HG03025 (cell line): ENCODE measurements around the gene GATAD2A.

Experiments
- ATAC-seq: cut with Tn5 transposase; IDR thresholded peaks from one replicate; pipeline ENCODE4 v1.9.1; 2021; ENCODE audit warnings: mild to moderate bottlenecking, moderate library complexity; ENCODE audit not compliant: unreplicated experiment, low FRiP score

Gene GATAD2A

DNA sequence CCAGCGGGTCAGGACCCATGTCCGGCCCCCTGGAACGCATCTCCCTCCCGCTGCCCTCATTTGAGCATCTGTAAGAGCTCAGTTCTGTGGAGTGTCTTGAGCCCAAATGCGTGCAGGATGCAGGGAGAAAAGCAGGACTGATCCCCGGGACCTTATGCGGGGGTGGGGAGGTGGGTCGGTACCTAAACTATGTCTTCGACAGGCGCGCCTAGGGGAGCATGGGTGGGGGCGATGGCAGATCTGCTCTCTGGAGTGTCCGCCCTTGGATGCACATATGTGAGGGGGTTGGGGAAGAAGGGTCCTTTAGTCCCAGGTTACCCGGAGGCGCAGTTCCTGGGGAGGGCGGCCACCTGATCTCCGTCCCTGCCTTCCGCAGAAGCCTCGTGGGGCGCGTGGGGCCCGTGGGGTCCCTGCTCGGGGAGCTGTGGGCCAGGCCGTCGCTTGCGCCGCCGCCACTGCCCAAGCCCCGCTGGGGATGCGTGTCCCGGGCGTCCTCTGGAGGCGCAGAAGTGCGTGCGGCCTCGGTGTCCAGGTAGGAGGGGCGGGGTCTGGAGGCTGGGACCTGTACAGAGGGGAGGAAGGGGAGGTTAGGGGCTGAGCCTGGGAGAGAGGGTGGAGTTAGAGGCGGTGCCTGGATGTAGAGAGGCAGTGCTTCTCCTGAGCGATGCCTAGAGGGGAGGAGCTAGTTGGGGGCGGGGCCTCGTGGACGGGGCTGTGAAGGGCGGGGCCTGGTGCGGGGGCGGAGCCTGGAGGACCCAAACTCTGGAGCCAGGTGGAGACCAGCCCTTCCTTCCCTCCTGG, 135.4 kb downstream of the GATAD2A start:
- no peak for ATAC-seq

GRCh38 chr19:19541616-19542015, 136.1 kb downstream of the GATAD2A start:
- ATAC-seq = no peak

GRCh38 chr19:19542507-19542906, 137.0 kb downstream of the GATAD2A start:
- no peak for ATAC-seq

- ATAC-seq = no peak
Measured at GRCh38 chr19:19543101-19543500, 137.6 kb downstream of the GATAD2A start.

DNA sequence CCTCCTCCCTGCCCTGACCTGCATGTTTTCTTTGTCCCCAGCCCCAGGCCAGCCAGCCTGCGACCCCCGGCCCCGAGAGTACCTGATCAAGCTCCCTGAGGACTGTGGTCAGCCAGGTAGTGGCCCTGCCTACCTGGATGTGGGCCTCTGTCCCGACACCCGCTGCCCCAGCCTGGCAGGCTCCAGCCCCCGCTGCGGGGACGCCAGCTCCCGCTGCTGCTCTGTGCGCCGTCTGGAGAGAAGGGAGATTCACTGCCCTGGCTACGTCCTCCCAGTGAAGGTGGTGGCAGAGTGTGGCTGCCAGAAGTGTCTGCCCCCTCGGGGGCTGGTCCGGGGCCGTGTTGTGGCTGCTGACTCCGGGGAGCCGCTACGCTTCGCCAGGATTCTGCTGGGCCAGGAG, 138.2 kb downstream of the GATAD2A start:
- no peak for ATAC-seq

- ATAC-seq = no peak
Measured at GRCh38 chr19:19544257-19544953, 138.9 kb downstream of the GATAD2A start.

DNA sequence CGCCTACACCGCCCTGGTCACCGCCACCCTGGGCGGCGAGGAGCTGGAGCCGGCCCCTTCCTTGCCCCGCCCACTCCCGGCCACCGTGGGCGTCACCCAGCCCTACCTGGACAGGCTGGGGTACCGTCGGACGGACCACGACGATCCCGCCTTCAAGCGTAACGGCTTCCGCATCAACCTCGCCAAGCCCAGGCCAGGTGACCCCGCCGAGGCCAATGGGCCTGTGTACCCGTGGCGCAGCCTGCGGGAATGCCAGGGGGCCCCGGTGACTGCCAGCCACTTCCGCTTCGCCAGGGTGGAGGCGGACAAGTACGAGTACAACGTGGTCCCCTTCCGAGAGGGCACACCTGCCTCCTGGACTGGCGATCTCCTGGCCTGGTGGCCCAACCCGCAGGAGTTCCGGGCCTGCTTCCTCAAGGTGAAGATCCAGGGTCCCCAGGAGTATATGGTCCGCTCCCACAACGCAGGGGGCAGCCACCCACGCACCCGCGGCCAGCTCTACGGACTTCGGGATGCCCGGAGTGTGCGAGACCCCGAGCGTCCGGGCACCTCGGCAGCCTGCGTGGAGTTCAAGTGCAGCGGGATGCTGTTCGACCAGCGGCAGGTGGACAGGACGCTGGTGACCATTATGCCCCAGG, 139.6 kb downstream of the GATAD2A start:
- no peak for ATAC-seq

GRCh38 chr19:19545707-19546106, 140.2 kb downstream of the GATAD2A start:
- no peak for ATAC-seq

DNA sequence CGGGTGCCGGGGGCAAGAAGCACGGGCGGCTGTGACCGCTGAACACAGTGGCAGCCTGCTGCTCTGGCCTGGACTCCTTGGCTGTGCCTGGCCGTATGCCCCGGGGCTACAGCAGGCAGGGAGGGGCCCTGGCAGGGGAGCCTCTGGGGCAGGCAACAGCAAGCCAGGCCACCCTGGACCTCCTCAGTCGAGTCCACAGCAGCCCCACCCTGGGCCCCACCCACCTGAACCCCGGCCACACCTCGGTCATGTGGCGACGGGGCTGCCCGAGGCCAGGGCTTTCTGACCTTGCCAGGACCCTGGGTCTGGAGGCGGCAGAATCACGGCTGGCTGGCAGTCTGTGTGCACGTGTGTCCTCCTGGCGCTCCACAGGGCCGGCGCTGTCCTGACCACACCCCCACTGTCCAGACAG, 141.3 kb downstream of the GATAD2A start:
- no peak for ATAC-seq

DNA sequence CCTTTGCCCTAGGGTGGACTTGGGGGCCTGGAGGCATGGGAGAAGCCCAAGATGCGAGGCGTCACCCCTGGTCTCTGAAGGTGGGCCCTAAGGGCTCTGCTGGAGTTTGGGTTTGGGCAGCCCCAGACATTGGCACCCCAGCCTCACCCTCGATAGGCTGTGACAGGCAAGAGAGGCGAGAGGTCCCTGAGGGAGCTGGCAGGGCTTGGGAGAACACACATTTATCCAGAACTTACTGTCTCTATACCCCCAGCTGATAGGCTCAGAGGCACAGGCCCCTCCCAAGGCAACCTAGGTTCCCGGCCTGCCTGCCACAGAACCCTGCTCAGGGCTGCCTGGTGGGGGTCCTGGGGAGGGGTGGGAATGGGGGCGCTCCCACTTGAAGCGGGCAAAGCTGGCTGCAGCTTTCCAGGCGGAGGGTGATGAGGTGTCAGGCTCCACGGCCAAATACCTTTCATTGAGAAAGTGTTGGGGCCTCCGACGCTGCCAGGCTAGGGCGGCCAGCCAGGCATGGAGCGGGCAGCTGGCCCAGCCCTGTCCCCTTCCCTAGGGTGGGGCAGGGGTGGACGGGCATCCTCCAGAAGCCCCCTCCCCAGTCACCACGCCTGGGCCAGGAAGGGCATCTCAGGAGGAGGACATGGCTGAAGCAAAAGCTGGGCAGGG, 142.3 kb downstream of the GATAD2A start:
- no peak for ATAC-seq

DNA sequence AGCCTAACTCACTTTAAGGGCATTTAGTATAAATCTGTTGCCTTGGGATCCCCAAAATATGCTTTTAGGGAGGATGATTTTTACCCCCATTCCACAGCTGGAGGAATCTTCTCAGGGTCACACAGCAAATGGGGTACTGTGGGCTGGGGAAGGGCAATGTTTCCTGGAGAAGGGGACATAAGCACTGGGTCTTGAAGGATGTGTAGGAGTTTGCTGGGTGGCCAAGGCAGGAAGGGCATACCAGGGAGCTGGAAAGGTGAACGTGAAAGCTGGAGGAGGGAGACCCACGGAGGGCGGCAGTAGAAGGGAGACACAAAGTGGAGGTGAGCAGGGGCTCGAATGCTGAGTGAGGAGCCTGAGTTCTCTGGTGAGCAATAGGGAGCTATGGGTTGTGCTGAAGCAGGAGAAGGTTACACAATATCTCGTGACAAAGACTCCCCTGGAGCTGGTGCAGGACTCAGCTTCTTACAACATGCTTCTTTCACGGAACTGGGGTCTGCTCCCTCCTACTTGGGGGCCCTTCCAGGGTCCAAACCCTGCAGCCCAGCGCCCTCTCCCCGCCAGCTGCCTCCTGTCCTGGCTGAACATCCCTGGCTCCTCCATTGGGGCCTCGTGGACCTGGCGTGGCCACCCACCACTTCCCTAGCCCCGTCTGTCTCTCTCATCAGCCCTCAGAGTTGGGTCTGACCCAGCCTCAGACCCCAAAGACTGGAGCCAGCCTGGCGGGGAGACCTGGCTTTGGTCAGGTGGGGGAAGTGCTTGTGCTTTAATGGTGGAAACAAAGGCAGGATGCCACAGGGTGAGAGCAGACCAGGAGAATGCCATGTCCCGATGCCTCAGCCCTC, 143.7 kb downstream of the GATAD2A start:
- no peak for ATAC-seq

DNA sequence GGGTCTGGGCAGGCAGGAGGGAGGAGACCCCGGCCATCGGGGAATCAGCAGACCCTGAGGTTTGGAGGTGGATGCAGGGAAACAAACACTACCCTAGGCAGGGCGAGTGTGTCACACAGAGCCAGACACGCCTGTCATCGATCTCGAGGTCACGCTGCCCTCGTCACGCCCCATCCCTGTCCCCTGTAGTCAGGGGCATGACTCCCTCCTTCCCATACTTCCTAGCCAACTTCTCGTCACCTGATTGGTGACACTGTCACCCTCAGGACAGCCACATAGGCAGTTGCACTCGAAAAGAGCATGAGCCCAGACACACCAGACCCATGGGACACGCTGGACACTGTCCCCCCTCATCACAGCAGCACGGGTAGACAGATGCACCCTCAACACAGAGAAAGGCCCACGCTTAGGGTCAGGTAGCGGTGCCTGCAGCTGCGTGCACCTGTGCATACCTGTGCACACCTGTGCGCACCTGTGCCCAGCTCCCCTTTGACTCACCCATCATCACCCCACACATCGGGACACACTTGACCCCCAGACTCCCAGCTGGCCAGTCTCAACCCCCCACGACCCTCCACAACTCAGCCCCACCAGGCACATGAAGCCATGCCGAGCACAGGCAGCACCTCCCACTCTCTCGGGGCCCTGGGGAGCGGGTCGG, 144.5 kb downstream of the GATAD2A start:
- ATAC-seq = no peak

DNA sequence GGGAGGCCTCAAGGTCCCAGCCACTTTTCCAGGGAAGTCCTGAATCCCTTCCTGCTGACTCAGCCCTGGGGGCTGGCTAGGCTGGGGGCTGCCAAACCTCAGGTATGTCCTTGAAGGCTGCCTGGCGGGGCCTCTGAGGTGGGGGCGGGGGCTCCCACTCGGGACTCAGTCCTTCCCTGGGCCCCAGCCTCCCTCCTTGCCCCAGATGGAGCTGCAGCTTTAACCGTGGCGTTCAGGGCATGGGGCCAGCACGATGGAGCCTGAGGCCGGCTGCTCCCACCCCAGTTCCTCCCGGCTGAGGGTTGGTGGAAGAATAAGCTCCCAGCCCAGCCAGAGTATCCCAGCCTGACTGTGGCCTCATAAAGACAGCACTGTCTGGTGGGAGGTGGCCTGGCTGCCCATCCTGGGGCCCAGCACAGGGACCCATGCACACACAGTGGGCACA, 145.0 kb downstream of the GATAD2A start:
- no peak for ATAC-seq

DNA sequence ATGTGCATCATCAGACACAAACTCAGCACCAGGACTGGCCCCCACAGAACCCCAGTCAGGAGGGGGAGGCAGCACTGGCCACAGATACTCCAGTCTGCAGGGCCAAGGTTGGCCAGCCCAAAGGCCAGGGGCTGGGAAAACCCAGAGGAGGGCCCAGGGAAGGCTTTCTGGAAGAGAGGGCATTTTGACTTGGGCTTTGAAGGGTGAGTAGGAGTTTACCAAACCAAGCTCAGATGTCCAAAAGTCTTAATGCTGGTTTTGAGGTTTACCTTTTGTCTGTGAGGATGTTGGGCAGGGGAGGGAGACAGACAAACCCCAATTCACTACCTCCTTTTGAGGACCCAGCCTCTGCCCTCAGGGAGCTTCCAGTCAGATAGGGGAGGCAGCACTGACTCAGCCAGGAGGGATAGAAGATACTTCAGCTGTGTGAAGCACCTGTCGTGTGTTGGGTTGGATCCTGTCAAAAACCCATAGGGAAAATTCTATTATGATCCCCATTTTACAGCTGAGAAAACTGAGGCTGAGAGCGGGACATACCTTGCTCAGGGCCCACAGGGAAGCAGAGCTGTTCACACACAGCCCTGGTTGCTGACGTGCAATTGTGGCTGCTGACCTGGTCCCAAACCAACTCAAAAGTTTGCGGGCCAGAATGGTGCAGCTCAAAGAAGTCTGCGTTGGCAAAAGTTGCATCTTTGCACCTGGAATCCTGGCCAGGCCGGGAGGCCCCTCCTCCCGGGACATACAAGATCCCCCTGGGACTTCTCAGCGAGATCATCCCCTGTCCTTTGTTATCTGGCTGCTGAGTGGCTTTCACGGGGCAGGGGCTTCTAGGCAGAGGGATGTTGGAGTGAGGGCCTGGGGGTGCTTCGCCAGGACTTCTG, 145.7 kb downstream of the GATAD2A start:
- no peak for ATAC-seq

- no peak for ATAC-seq
Measured at GRCh38 chr19:19551853-19552192, 146.3 kb downstream of the GATAD2A start.

DNA sequence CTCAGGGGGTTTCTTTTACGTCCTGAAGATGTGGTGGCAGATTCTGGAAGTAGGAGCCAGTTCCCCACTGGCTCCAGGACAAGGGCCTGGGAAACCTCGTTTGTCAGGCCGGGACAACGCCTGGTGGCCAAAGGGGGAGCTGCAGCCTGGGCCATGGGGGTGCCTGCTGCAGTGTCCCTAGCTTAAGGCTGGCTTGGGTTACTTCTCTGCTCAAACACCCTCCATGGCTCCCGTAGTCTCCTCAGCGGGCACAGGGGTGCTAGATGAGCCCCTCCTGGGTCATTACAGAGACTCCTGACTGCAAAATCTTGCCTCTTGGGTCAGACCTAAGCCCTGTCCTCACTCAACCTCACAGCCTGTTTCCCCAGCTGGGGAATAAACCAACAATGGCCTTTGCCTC, 147.3 kb downstream of the GATAD2A start:
- ATAC-seq = no peak

- ATAC-seq = no peak
Measured at GRCh38 chr19:19553670-19554069, 148.2 kb downstream of the GATAD2A start.

DNA sequence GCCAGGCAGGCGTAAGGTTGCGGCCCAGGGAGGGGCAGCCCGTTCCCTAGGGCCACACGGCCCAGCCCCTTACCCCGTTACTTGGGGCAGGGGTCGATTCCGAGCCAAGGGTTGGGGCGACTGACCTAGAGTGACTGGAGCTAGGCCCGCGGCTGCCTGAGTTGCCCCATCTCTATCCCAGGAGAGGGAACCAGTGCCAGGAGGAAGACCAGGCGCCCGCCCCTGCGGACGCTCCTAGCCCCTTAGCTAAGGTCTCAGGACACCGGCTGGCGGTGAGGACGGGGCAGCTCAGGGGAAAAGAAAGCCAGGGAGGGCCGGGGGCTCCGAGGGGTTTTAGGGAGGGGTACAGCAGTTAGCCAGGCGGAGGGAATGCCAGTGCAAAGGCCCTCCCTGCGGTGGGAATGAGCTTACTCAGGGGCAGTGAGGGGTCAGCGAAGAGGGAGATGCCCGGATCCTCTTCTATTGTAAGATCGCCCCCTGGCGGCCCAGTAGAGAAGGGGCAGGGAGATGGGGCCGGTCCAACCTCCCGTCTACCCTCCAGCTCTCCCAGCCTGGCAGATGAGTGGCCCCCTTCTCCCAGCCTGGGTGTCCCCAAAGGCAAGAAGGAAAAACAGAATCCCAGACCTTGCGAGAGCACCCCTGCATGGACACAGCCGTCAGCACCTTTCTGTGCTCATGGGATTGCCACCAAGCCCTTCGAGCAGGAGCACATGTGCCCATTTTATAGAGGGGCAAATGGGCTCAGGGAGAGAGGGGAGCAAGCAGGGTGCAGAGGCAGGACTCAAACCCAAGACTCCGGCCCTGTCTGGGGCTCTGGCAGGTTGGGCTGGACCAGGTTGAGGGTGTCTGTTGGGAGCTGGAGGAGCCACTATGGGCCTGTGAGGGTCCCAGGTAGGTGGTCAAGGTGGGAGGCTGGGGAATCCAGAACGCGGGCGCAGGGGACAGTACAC, 148.9 kb downstream of the GATAD2A start:
- ATAC-seq = no peak
